Testis (tissue), 2 donors: Measurements from ENCODE around the gene CDKN2D.
"Not testable (repeated sequence)": the region's sequence is repeated elsewhere in the genome, so short reads cannot be mapped to it uniquely, and the experiment has no call there.

Experiments
- POLR2A ChIP-seq: fragments of 450-650 bp; IDR thresholded peaks from one replicate; pipeline ENCODE4 v1.6.1; 2017; ENCODE audit warnings: antibody characterized with exemption, mild to moderate bottlenecking, moderate library complexity
- TF ChIP-seq, protein P1 (sequence below), 3 experiments: fragments of 450-650 bp in 2 of 3; fragments of 200-600 bp in 1 of 3; sonication (generic) in 1 of 3; IDR thresholded peaks; one replicate each; pipeline ENCODE4 v1.5.1; 2016 to 2019; ENCODE audit warnings: antibody characterized with exemption in 3 of 3, mild to moderate bottlenecking in 2 of 3, moderate library complexity in 1 of 3

DNA sequence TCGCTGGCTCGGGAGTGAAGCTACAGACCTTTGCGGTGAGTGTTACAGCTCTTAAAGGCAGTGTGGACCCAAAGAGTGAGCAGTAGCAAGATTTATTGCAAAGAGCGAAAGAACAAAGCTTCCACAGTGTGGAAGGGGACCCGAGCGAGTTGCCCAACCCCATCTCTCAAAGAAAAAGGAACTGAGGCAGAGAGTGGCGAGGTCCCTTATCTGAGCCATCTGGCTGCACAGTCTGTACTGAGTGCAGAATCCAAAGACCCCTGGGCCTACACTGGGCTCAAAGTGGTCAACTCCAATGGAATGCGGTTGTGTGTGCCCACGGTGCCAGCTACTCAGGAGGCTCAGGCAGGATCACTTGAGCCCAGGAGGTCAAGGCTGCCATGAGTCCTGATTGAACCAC is 29.8 kb downstream of the CDKN2D start:
- TF ChIP-seq, protein P1, sequence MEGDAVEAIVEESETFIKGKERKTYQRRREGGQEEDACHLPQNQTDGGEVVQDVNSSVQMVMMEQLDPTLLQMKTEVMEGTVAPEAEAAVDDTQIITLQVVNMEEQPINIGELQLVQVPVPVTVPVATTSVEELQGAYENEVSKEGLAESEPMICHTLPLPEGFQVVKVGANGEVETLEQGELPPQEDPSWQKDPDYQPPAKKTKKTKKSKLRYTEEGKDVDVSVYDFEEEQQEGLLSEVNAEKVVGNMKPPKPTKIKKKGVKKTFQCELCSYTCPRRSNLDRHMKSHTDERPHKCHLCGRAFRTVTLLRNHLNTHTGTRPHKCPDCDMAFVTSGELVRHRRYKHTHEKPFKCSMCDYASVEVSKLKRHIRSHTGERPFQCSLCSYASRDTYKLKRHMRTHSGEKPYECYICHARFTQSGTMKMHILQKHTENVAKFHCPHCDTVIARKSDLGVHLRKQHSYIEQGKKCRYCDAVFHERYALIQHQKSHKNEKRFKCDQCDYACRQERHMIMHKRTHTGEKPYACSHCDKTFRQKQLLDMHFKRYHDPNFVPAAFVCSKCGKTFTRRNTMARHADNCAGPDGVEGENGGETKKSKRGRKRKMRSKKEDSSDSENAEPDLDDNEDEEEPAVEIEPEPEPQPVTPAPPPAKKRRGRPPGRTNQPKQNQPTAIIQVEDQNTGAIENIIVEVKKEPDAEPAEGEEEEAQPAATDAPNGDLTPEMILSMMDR (IDR thresholded peaks at IDR 0.05), result not testable (repeated sequence)
- not testable (repeated sequence) for TF ChIP-seq POLR2A
